GM12878 (cell line): Measurements from ENCODE around the gene PLAAT3. TPM values are rescaled to one million over a fixed set of nuclear protein-coding genes. Genes with fewer than 3 reads are reported as not detected.

ENCODE experiments used
- ATAC-seq: fragments of 200-7000 bp; cut with Tn5 transposase; 3 replicates; pipeline ENCODE4 v1.9.1; 2020; ENCODE audit warnings: mild to moderate bottlenecking, moderate library complexity
- BruUV-seq: library from RNA; stranded (reverse); fragments of 400-500 nt; replicated peaks from 2 replicates; lab custom pipeline; 2021; lab: Mats Ljungman, UMichigan
- CTCF ChIA-PET: fragments of 300-600 bp; sonication (Branson Sonifier 250); formaldehyde crosslinking; extraction: SDS; loops from one replicate; lab custom pipeline; 2021; ENCODE audit warnings: inconsistent platforms; lab: Yijun Ruan, JAX
- POLR2A ChIA-PET: fragments of 350-600 bp; formaldehyde crosslinking; extraction: SDS; loops from one replicate; lab custom pipeline; 2021; ENCODE audit warnings: inconsistent platforms; lab: Charles Lee
- RAD21 ChIA-PET: fragments of 300-600 bp; sonication (Branson Sonifier 250); formaldehyde crosslinking; loops from one replicate; lab custom pipeline; 2023; ENCODE audit warnings: antibody characterized with exemption; ENCODE audit not compliant: unreplicated experiment; lab: Charles Lee
- SMC1A ChIA-PET: fragments of 300-600 bp; sonication (Branson Sonifier 250); formaldehyde crosslinking; loops from one replicate; lab custom pipeline; 2023; ENCODE audit not compliant: unreplicated experiment, uncharacterized antibody; lab: Charles Lee
- DNase-seq: peaks from one replicate; pipeline ENCODE4 v3.0.0-alpha.2; 2011; ENCODE audit warnings: low read depth, low spot score
- FAIRE-seq: peaks from 3 replicates; lab custom pipeline; 2011; peaks lifted over from hg19 to GRCh38; lab: Jason Lieb, UNC
- H2AFZ ChIP-seq: 2 replicates; pipeline ENCODE4 v1.6.0; 2011; ENCODE audit warnings: low read depth, low read length, control low read depth; ENCODE audit not compliant: control insufficient read depth
- H3K27ac ChIP-seq: 2 replicates; pipeline ENCODE4 v1.5.1; 2011; ENCODE audit warnings: control low read depth; ENCODE audit not compliant: control insufficient read depth, insufficient read depth
- H3K27me3 ChIP-seq, 2 experiments: replicated peaks in 1 of 2; 2 replicates each; pipeline versions ENCODE4 v1.6.0 to v1.6.1; 2011; ENCODE audit warnings: low read length in 1 of 2; ENCODE audit not compliant: control insufficient read depth in 2 of 2, insufficient read depth in 2 of 2
- H3K36me3 ChIP-seq, 2 experiments: 2 replicates each; pipeline ENCODE4 v1.5.1; 2011; ENCODE audit warnings: low read length in 1 of 2; ENCODE audit not compliant: control insufficient read depth in 2 of 2, insufficient read depth in 2 of 2
- H3K4me1 ChIP-seq: 2 replicates; pipeline ENCODE4 v1.6.1; 2011; ENCODE audit warnings: mild to moderate bottlenecking, low read length, moderate library complexity, mixed read lengths; ENCODE audit not compliant: control insufficient read depth, insufficient read depth
- H3K4me2 ChIP-seq: 2 replicates; pipeline ENCODE4 v1.6.0; 2011; ENCODE audit warnings: control low read depth; ENCODE audit not compliant: control insufficient read depth, insufficient read depth
- H3K4me3 ChIP-seq: fragments of 200-600 bp; sonication (generic); 2 replicates; pipeline ENCODE4 v1.5.1; 2016
- H3K79me2 ChIP-seq: 2 replicates; pipeline ENCODE4 v1.6.0; 2011; ENCODE audit warnings: low read length; ENCODE audit not compliant: control insufficient read depth, insufficient read depth
- H3K9ac ChIP-seq: 2 replicates; pipeline ENCODE4 v1.8.0; 2011; ENCODE audit warnings: low read length, control low read depth, mixed read lengths; ENCODE audit not compliant: control insufficient read depth, insufficient read depth
- H3K9me3 ChIP-seq: replicated peaks from 3 replicates; pipeline ENCODE4 v1.5.1; 2011; ENCODE audit warnings: mild to moderate bottlenecking, low read length; ENCODE audit not compliant: control insufficient read depth, insufficient read depth
- H4K20me1 ChIP-seq: 2 replicates; pipeline ENCODE4 v1.6.0; 2011; ENCODE audit not compliant: control insufficient read depth, insufficient read depth
- BACH1 ChIP-seq: fragments of 450-650 bp; IDR thresholded peaks from 2 replicates; pipeline ENCODE4 v1.6.1; 2017; ENCODE audit warnings: mild to moderate bottlenecking, borderline replicate concordance
- CBFB ChIP-seq: IDR thresholded peaks from 2 replicates; pipeline ENCODE4 v1.6.1; 2016; ENCODE audit warnings: antibody characterized with exemption, low read depth
- CBX5 ChIP-seq: sonication (generic); IDR thresholded peaks from 2 replicates; pipeline ENCODE4 v1.6.1; 2016; ENCODE audit warnings: low read depth, moderate library complexity, mild to moderate bottlenecking, inconsistent platforms
- CHD4 ChIP-seq: fragments of 200-600 bp; sonication (generic); IDR thresholded peaks from 2 replicates; pipeline ENCODE4 v1.6.1; 2016; ENCODE audit warnings: mild to moderate bottlenecking
- CTCF ChIP-seq, 3 experiments: IDR thresholded peaks in 2 of 3; conservative IDR thresholded peaks in 1 of 3; 2 replicates each; pipeline ENCODE4 v1.5.1; 2011; ENCODE audit warnings: low read depth in 3 of 3, low read length in 3 of 3, mild to moderate bottlenecking in 3 of 3, control low read depth in 2 of 3, moderate library complexity in 2 of 3, inconsistent platforms in 1 of 3, mixed read lengths in 1 of 3; ENCODE audit not compliant: control insufficient read depth in 2 of 3, insufficient read depth in 1 of 3; ENCODE audit errors: extremely low read depth in 1 of 3
- EED ChIP-seq: sonication (generic); IDR thresholded peaks from 2 replicates; pipeline ENCODE4 v1.6.1; 2016; ENCODE audit warnings: antibody characterized with exemption, low read depth
- HCFC1 ChIP-seq: fragments of 150-350 bp; IDR thresholded peaks from 2 replicates; pipeline ENCODE4 v1.6.1; 2014; ENCODE audit warnings: low read length
- HDAC6 ChIP-seq: fragments of 200-600 bp; sonication (generic); IDR thresholded peaks from one replicate; pipeline ENCODE4 v1.8.0; 2017; ENCODE audit warnings: antibody characterized with exemption; ENCODE audit not compliant: unreplicated experiment
- JUNB ChIP-seq: IDR thresholded peaks from 2 replicates; pipeline ENCODE4 v1.6.1; 2016; ENCODE audit warnings: antibody characterized with exemption, mild to moderate bottlenecking
- MTA3 ChIP-seq: IDR thresholded peaks from 2 replicates; pipeline ENCODE4 v1.6.1; 2012; ENCODE audit warnings: low read length, inconsistent platforms, borderline replicate concordance
- MYC ChIP-seq: IDR thresholded peaks from 2 replicates; pipeline ENCODE4 v1.6.1; 2011; ENCODE audit warnings: mild to moderate bottlenecking, low read length, moderate library complexity, inconsistent platforms; ENCODE audit not compliant: insufficient read depth, insufficient replicate concordance, insufficient read length, severe bottlenecking
- NFIC ChIP-seq: IDR thresholded peaks from 2 replicates; pipeline ENCODE4 v1.6.1; 2012; ENCODE audit warnings: low read depth, mild to moderate bottlenecking, inconsistent platforms, low read length, moderate library complexity
- NRF1 ChIP-seq: conservative IDR thresholded peaks from 2 replicates; pipeline ENCODE4 v1.6.1; 2011; ENCODE audit warnings: mild to moderate bottlenecking, low read depth, low read length, improper control_type of control experiment
- SIN3A ChIP-seq: IDR thresholded peaks from 2 replicates; pipeline ENCODE4 v1.6.1; 2012; ENCODE audit warnings: low read depth, low read length, improper control_type of control experiment
- SUPT20H ChIP-seq: IDR thresholded peaks from 2 replicates; pipeline ENCODE4 v1.6.1; 2011; ENCODE audit warnings: low read depth, mild to moderate bottlenecking, low read length, moderate library complexity, borderline replicate concordance; ENCODE audit not compliant: control insufficient read depth
- SUZ12 ChIP-seq: fragments of 200-600 bp; sonication (generic); IDR thresholded peaks from one replicate; pipeline ENCODE4 v1.6.1; 2018; ENCODE audit warnings: antibody characterized with exemption, mild to moderate bottlenecking; ENCODE audit not compliant: unreplicated experiment
- ZNF622 ChIP-seq: fragments of 450-650 bp; IDR thresholded peaks from 2 replicates; pipeline ENCODE4 v1.6.1; 2017; ENCODE audit warnings: mild to moderate bottlenecking, inconsistent platforms
- WGBS: methylation state at CpG from one replicate; pipeline ENCODE4 v1.1.6; 2016; ENCODE audit warnings: low lambda C conversion rate; ENCODE audit not compliant: insufficient replicate concordance, insufficient coverage; ENCODE audit errors: missing lambda C conversion rate; 5-methylcytosine and 5-hydroxymethylcytosine counted together
- in situ Hi-C: fragments of 300-500 bp; cut with MboI; formaldehyde crosslinking; loops from 9 replicates; pipeline ENCODE4 v1.14.3; 2018; ENCODE audit warnings: mixed read lengths
- intact Hi-C: fragments of 100-400 bp; cut with micrococcal nuclease; formaldehyde crosslinking; loops from one replicate; pipeline ENCODE4 v1.14.2; 2022; ENCODE audit not compliant: unreplicated experiment
- polyA plus RNA-seq, 11 experiments: library from polyadenylated mRNA; depleted of rRNA in 4 of 11; unstranded in 6 of 11; stranded (reverse) in 5 of 11; fragments of >200 nt; fragmentation: Nextera tagmentation in 4 of 11; fragmentation: Illumina TruSeq in 1 of 11; extraction: Ambion mirVana in 4 of 11; extraction: Trizol in 1 of 11; gene quantifications; 1 replicate in 1 of 11; 2 replicates in 10 of 11; pipeline versions ENCODE4 v1.2.1 to v1.2.3, GENCODE V29; 2011 to 2016; ENCODE audit warnings: inconsistent platforms in 2 of 11, missing spikeins in 2 of 11, low read depth in 1 of 11
- total RNA-seq, 4 experiments: library from RNA; depleted of rRNA in 3 of 4; stranded (reverse); fragments of >200 nt in 3 of 4; fragmentation: Illumina TruSeq in 1 of 4; extraction: Trizol in 1 of 4; gene quantifications; 2 replicates each; pipeline versions ENCODE4 v1.2.1 to v1.2.3, GENCODE V29; 2013 to 2021
- TF ChIP-seq, protein P1 (sequence below): IDR thresholded peaks from 2 replicates; pipeline ENCODE4 v1.6.1; 2012; ENCODE audit warnings: improper control_type of control experiment, low read depth, low read length; ENCODE audit not compliant: insufficient replicate concordance

The PLAAT3 gene
- total and polyA plus RNA-seq, 10 of the 15 experiments (the other 5 are each of a cell fraction or from before 2014, with no cell fraction given), result 4.8 to 37.0 (median 14.8) TPM

- ChIA-PET CTCF (interaction anchor here (0.9 to 1.3 kb wide), 2 partner anchors 19 to 22 kb away, joined by 3 read pairs; no protein-coding TSS in a partner anchor), RAD21 (no interaction called here), SMC1A (interaction anchor here (0.6 kb wide), 1 partner anchor 60 kb away, joined by 4 read pairs; no protein-coding TSS in a partner anchor), POLR2A (interaction anchor here (0.6 kb wide), 1 partner anchor 734 kb away, joined by 5 read pairs; no protein-coding TSS in a partner anchor)
- Histone ChIP-seq H3K27ac (no peak overlapping the region), H3K4me1 (peaks cover 4% of the 10 kb centered on the region), H3K4me3 (no peak overlapping the region), H4K20me1 (no peaks in the 10 kb centered on the region), H3K9me3 (no peaks in the 10 kb centered on the region), H3K79me2 (no peaks in the 10 kb centered on the region), H3K9ac (no peak overlapping the region), H3K27me3 (no peaks in the 10 kb centered on the region; a peak in 1 of 4 replicates), H3K4me2 (no peak overlapping the region), H3K36me3 (no peaks in the 10 kb centered on the region), H2AFZ (no peak overlapping the region)
- BruUV-seq, result no TSS peak
- in situ Hi-C loops (no loop called here), intact Hi-C loops (no loop called here)
- FAIRE-seq (no peak), ATAC-seq (no peak), DNase-seq (no peak)
- no CpG with 5 or more reads among the region's 3 CpGs for WGBS
- TF ChIP-seq EED (no peak), NFIC (no peak), CTCF (IDR thresholded peaks at IDR 0.05 in 2 of 3, conservative IDR thresholded peaks at IDR 0.05 in 1 of 3; ENCODE audit: control insufficient read depth in 2 of 3, extremely low read depth in 1 of 3, insufficient read depth in 1 of 3, low read depth in 3 of 3, low read length in 3 of 3) (no peak), SUZ12 (no peak), SIN3A (no peak), ZNF622 (no peak), MYC (no peak), MTA3 (no peak), HCFC1 (no peak), CBX5 (no peak), CHD4 (no peak), SUPT20H (no peak), BACH1 (no peak), NRF1 (no peak), HDAC6 (no peak), CBFB (no peak), JUNB (no peak)
- TF ChIP-seq, protein P1, sequence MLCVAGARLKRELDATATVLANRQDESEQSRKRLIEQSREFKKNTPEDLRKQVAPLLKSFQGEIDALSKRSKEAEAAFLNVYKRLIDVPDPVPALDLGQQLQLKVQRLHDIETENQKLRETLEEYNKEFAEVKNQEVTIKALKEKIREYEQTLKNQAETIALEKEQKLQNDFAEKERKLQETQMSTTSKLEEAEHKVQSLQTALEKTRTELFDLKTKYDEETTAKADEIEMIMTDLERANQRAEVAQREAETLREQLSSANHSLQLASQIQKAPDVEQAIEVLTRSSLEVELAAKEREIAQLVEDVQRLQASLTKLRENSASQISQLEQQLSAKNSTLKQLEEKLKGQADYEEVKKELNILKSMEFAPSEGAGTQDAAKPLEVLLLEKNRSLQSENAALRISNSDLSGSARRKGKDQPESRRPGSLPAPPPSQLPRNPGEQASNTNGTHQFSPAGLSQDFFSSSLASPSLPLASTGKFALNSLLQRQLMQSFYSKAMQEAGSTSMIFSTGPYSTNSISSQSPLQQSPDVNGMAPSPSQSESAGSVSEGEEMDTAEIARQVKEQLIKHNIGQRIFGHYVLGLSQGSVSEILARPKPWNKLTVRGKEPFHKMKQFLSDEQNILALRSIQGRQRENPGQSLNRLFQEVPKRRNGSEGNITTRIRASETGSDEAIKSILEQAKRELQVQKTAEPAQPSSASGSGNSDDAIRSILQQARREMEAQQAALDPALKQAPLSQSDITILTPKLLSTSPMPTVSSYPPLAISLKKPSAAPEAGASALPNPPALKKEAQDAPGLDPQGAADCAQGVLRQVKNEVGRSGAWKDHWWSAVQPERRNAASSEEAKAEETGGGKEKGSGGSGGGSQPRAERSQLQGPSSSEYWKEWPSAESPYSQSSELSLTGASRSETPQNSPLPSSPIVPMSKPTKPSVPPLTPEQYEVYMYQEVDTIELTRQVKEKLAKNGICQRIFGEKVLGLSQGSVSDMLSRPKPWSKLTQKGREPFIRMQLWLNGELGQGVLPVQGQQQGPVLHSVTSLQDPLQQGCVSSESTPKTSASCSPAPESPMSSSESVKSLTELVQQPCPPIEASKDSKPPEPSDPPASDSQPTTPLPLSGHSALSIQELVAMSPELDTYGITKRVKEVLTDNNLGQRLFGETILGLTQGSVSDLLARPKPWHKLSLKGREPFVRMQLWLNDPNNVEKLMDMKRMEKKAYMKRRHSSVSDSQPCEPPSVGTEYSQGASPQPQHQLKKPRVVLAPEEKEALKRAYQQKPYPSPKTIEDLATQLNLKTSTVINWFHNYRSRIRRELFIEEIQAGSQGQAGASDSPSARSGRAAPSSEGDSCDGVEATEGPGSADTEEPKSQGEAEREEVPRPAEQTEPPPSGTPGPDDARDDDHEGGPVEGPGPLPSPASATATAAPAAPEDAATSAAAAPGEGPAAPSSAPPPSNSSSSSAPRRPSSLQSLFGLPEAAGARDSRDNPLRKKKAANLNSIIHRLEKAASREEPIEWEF, result no peak
Measured at GRCh38 chr11:63616953-63617352, 2.7 kb upstream of the PLAAT3 start.
